Panc1 (cell line): ENCODE results near the gene TBX3. TPM values are rescaled to one million over a fixed set of nuclear protein-coding genes. Genes with fewer than 3 reads are reported as not detected.
"Not testable (repeated sequence)": the region's sequence is repeated elsewhere in the genome, so short reads cannot be mapped to it uniquely, and the experiment has no call there.

ENCODE experiments used
- ATAC-seq: fragments of 200-7000 bp; cut with Tn5 transposase; 2 replicates; pipeline ENCODE4 v1.9.1; 2020; ENCODE audit warnings: mild to moderate bottlenecking, moderate library complexity
- BruUV-seq: library from RNA; stranded (reverse); fragments of 400-500 nt; replicated peaks from 2 replicates; lab custom pipeline; 2021; lab: Mats Ljungman, UMichigan
- CTCF ChIA-PET: fragments of 300-600 bp; sonication (Branson Sonifier 250); formaldehyde crosslinking; loops from one replicate; lab custom pipeline; 2022; ENCODE audit warnings: antibody characterized with exemption; lab: Charles Lee
- POLR2A ChIA-PET: fragments of 300-600 bp; sonication (Branson Sonifier 250); formaldehyde crosslinking; loops from one replicate; lab custom pipeline; 2022; ENCODE audit warnings: antibody characterized with exemption; lab: Charles Lee
- DNase-seq: peaks from one replicate; pipeline ENCODE4 v3.0.0-alpha.2; 2010; ENCODE audit warnings: low read depth, low spot score
- H3K27ac ChIP-seq: 2 replicates; pipeline ENCODE4 v1.5.1; 2011; ENCODE audit warnings: mild to moderate bottlenecking, low read length, inconsistent platforms
- H3K27me3 ChIP-seq: fragments of 200-500 bp; sonication (Bioruptor generic); 2 replicates; pipeline ENCODE4 v1.6.0; 2014; ENCODE audit warnings: low read length, inconsistent platforms; ENCODE audit not compliant: control insufficient read depth, insufficient read depth
- H3K36me3 ChIP-seq: fragments of 200-500 bp; sonication (Bioruptor generic); 2 replicates; pipeline ENCODE4 v1.5.1; 2014; ENCODE audit warnings: inconsistent platforms, mild to moderate bottlenecking, low read length, moderate library complexity; ENCODE audit not compliant: control insufficient read depth, insufficient read depth
- H3K4me1 ChIP-seq: 2 replicates; pipeline ENCODE4 v1.5.1; 2011; ENCODE audit warnings: inconsistent platforms, mild to moderate bottlenecking, low read length, moderate library complexity; ENCODE audit not compliant: control insufficient read depth, insufficient read depth
- H3K4me3 ChIP-seq, 2 experiments: 2 replicates each; pipeline ENCODE4 v1.5.1; 2011 to 2012; ENCODE audit warnings: low read depth in 2 of 2, low read length in 2 of 2, mild to moderate bottlenecking in 2 of 2, inconsistent platforms in 1 of 2, moderate library complexity in 1 of 2
- H3K9me3 ChIP-seq: fragments of 200-500 bp; sonication (Bioruptor generic); 2 replicates; pipeline ENCODE4 v1.5.1; 2014; ENCODE audit warnings: low read depth, mild to moderate bottlenecking, inconsistent platforms, low read length, moderate library complexity; ENCODE audit not compliant: control insufficient read depth, insufficient read depth
- POLR2AphosphoS5 ChIP-seq: IDR thresholded peaks from 2 replicates; pipeline ENCODE4 v1.6.1; 2012; ENCODE audit warnings: mild to moderate bottlenecking, low read depth, low read length, moderate library complexity
- SIN3A ChIP-seq: IDR thresholded peaks from 2 replicates; pipeline ENCODE4 v1.6.1; 2012; ENCODE audit warnings: low read depth, mild to moderate bottlenecking, low read length, moderate library complexity, borderline replicate concordance; ENCODE audit not compliant: insufficient read depth
- TCF7L2 ChIP-seq: IDR thresholded peaks from 2 replicates; pipeline ENCODE4 v1.6.1; 2011; ENCODE audit warnings: mild to moderate bottlenecking, low read depth, low read length, inconsistent platforms
- in situ Hi-C: cut with HindIII; loops from 2 replicates; pipeline ENCODE4 v1.10.0; 2016; ENCODE audit warnings: low sequenced_read_pairs, low pct_unique_long_range_greater_than_20kb
- intact Hi-C: fragments of 100-400 bp; cut with micrococcal nuclease; formaldehyde crosslinking; loops from one replicate; pipeline ENCODE4 v1.10.0; 2022; ENCODE audit not compliant: unreplicated experiment
- total RNA-seq: library from RNA; stranded (reverse); gene quantifications from one replicate; pipeline ENCODE4 v1.2.1, GENCODE V29; 2021; ENCODE audit not compliant: unreplicated experiment
- TF ChIP-seq, protein P1 (sequence below), 2 experiments: IDR thresholded peaks; 2 replicates each; pipeline ENCODE4 v1.6.1; 2011 to 2012; ENCODE audit warnings: low read depth in 2 of 2, control low read depth in 1 of 2, low read length in 1 of 2, mild to moderate bottlenecking in 1 of 2, moderate library complexity in 1 of 2; ENCODE audit not compliant: insufficient read depth in 1 of 2
- TF ChIP-seq, protein P2 (sequence below): fragments of 450-650 bp; IDR thresholded peaks from 2 replicates; pipeline ENCODE4 v1.5.1; 2017; ENCODE audit warnings: mild to moderate bottlenecking

The TBX3 gene
- total RNA-seq, 1 experiment from 2014 or later, result 5.1 TPM

DNA sequence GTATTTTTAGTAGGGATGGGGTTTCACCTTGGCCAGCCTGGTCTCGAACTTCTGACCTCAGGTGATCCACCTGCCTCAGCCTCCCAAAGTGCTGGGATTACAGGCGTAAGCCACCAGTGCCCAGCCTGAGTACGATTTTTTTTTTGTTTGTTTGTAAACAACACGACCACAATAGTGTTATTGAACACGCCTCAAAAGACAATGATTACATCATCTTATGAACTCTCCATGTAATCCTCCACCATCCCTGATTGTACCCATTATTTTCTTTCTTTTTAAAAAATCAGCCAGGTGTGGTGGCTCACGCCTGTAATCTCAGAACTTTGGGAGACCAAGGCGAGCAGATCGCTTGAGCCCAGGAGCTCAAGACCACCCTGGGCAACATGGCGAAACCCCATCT, 25.1 kb upstream of the TBX3 start:
- Histone ChIP-seq H3K27ac (no peak overlapping the region), H3K36me3 (no peaks in the 10 kb centered on the region), H3K4me3 (no peak overlapping the region), H3K4me1 (no peaks in the 10 kb centered on the region), H3K27me3 (no peaks in the 10 kb centered on the region; the same call in 1 of the 2 replicates), H3K9me3 (no peaks in the 10 kb centered on the region)
- CTCF ChIA-PET, result no interaction called here
- ATAC-seq (no peak), DNase-seq (no peak)
- POLR2A ChIA-PET, result no interaction called here
- intact Hi-C loops (no loop called here), in situ Hi-C loops (no loop called here)
- no TSS peak for BruUV-seq
- TF ChIP-seq TCF7L2 (no peak), SIN3A (no peak), POLR2AphosphoS5 (no peak)
- TF ChIP-seq, protein P1, sequence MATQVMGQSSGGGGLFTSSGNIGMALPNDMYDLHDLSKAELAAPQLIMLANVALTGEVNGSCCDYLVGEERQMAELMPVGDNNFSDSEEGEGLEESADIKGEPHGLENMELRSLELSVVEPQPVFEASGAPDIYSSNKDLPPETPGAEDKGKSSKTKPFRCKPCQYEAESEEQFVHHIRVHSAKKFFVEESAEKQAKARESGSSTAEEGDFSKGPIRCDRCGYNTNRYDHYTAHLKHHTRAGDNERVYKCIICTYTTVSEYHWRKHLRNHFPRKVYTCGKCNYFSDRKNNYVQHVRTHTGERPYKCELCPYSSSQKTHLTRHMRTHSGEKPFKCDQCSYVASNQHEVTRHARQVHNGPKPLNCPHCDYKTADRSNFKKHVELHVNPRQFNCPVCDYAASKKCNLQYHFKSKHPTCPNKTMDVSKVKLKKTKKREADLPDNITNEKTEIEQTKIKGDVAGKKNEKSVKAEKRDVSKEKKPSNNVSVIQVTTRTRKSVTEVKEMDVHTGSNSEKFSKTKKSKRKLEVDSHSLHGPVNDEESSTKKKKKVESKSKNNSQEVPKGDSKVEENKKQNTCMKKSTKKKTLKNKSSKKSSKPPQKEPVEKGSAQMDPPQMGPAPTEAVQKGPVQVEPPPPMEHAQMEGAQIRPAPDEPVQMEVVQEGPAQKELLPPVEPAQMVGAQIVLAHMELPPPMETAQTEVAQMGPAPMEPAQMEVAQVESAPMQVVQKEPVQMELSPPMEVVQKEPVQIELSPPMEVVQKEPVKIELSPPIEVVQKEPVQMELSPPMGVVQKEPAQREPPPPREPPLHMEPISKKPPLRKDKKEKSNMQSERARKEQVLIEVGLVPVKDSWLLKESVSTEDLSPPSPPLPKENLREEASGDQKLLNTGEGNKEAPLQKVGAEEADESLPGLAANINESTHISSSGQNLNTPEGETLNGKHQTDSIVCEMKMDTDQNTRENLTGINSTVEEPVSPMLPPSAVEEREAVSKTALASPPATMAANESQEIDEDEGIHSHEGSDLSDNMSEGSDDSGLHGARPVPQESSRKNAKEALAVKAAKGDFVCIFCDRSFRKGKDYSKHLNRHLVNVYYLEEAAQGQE (IDR thresholded peaks at IDR 0.05; ENCODE audit: insufficient read depth in 1 of 2, low read depth in 2 of 2, low read length in 1 of 2), result no peak
- TF ChIP-seq, protein P2, sequence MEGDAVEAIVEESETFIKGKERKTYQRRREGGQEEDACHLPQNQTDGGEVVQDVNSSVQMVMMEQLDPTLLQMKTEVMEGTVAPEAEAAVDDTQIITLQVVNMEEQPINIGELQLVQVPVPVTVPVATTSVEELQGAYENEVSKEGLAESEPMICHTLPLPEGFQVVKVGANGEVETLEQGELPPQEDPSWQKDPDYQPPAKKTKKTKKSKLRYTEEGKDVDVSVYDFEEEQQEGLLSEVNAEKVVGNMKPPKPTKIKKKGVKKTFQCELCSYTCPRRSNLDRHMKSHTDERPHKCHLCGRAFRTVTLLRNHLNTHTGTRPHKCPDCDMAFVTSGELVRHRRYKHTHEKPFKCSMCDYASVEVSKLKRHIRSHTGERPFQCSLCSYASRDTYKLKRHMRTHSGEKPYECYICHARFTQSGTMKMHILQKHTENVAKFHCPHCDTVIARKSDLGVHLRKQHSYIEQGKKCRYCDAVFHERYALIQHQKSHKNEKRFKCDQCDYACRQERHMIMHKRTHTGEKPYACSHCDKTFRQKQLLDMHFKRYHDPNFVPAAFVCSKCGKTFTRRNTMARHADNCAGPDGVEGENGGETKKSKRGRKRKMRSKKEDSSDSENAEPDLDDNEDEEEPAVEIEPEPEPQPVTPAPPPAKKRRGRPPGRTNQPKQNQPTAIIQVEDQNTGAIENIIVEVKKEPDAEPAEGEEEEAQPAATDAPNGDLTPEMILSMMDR, result no peak

DNA sequence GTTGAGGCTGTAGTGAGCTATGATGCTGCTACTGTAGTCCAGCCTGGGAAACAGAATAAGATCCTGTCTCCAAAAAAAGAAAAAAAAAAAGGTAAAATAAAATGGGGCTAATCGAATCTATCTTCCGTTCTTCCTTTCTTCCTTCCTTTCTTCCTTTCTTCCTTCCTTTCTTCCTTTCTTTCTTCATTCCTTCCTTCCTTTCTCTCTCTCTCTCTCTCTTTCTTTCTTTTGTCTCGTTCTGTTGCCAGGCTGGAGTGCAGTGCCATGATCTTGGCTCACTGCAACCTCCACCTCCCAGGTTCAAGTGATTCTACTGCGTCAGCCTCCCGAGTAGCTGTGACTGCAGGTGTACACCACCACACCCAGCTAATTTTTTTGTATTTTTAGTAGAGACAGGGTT, 24.6 kb upstream of the TBX3 start:
- H3K27me3 ChIP-seq, ATAC-seq, H3K27ac ChIP-seq, H3K9me3 ChIP-seq, in situ Hi-C loops, DNase-seq, H3K4me1 ChIP-seq, BruUV-seq, H3K4me3 ChIP-seq, H3K36me3 ChIP-seq, intact Hi-C loops: not testable (repeated sequence)
- ChIA-PET CTCF (interaction anchor here (0.6 kb wide), 1 partner anchor 1206 kb away, joined by 7 read pairs; no protein-coding TSS in a partner anchor), POLR2A (interaction anchor here (0.6 to 0.7 kb wide), 2 partner anchors 24 to 110 kb away, joined by 4 to 6 read pairs; partner anchors contain the start of gene TBX3)

DNA sequence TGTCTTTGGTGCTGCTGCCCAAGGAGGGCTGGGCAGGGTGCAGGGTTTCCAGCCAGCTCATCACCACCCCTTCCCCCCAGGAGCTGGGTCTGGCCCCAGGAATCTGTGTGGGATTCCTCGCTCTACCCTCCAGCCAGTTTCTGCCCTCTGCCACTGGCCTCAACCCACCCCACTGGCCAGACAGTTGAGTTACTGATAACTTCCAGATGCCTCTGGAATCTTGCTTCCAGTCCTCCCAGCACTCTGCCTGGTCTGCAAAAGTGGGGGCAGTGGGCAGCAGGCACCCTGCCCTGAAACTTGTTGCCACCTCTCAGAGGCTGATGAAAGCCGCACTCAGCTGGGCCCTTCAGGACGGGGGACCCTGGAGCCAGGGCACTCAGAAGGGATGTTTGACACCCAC, 20.1 kb upstream of the TBX3 start:
- Histone ChIP-seq H3K27ac (no peak overlapping the region), H3K4me1 (no peaks in the 10 kb centered on the region), H3K9me3 (no peaks in the 10 kb centered on the region), H3K27me3 (peaks cover 7% of the 10 kb centered on the region), H3K36me3 (no peaks in the 10 kb centered on the region), H3K4me3 (no peak overlapping the region)
- no TSS peak for BruUV-seq
- POLR2A ChIA-PET, result no interaction called here
- CTCF ChIA-PET, result interaction anchor here (0.9 kb wide), 1 partner anchor 1726 kb away, joined by 3 read pairs; no protein-coding TSS in a partner anchor
- ATAC-seq (no peak), DNase-seq (no peak)
- intact Hi-C loops, result no loop called here
- TF ChIP-seq TCF7L2 (no peak), SIN3A (no peak), POLR2AphosphoS5 (no peak)
- TF ChIP-seq, protein P2, result no peak
- TF ChIP-seq, protein P1 (IDR thresholded peaks at IDR 0.05; ENCODE audit: insufficient read depth in 1 of 2, low read depth in 2 of 2, low read length in 1 of 2), result no peak
- in situ Hi-C loops, result no loop called here
